GM21737 (cell line): ENCODE measurements around the gene FRS3.

Experiments used
- ATAC-seq: cut with Tn5 transposase; IDR thresholded peaks from one replicate; pipeline ENCODE4 v1.9.1; 2021; ENCODE audit warnings: mild to moderate bottlenecking, moderate library complexity; ENCODE audit not compliant: unreplicated experiment

FRS3 gene

GRCh38 chr6:41744236-41744787 lies 35.4 kb downstream of the FRS3 start:
- ATAC-seq = no peak

DNA sequence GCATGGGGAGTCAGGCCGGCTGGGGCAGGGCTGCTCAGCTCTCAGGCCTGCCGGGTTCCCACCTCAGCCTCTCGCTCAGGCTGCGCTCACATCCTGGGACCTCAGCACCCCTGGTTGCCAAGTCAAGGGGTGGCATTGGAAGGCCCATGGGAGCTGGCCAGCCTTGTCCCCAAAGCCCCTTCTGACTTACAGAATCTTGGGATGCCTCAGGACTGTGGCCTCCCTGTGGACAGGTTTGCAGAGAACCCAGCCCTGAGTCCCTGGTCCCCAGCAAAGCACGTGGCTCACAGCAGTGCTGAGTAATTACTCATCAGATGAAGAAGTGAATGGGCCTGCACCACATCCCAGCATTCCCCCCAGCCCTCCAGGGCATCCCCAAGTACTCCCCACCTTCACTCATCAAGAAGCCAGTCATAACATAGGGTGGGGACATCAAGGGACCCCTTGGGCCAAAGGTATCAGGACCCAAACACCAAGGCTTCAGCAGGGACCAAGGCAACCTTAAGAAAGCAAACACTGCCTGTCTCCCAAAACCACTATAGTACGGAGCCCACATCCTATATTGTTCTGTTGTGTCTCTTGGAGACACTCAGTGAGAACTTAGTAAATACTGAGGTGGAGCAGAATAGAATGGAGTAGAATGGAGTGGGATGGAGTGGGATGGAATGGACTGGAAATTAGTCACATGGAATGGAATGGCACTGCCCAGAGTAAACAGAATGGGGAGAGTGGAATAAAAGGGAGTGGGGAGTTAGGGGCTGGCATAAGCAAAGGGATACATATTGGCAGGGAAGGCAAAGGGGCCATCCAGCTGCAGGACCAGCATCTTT lies 36.1 kb downstream of the FRS3 start:
- ATAC-seq = no peak

GRCh38 chr6:41741625-41742490 lies 37.8 kb downstream of the FRS3 start:
- ATAC-seq = no peak

DNA sequence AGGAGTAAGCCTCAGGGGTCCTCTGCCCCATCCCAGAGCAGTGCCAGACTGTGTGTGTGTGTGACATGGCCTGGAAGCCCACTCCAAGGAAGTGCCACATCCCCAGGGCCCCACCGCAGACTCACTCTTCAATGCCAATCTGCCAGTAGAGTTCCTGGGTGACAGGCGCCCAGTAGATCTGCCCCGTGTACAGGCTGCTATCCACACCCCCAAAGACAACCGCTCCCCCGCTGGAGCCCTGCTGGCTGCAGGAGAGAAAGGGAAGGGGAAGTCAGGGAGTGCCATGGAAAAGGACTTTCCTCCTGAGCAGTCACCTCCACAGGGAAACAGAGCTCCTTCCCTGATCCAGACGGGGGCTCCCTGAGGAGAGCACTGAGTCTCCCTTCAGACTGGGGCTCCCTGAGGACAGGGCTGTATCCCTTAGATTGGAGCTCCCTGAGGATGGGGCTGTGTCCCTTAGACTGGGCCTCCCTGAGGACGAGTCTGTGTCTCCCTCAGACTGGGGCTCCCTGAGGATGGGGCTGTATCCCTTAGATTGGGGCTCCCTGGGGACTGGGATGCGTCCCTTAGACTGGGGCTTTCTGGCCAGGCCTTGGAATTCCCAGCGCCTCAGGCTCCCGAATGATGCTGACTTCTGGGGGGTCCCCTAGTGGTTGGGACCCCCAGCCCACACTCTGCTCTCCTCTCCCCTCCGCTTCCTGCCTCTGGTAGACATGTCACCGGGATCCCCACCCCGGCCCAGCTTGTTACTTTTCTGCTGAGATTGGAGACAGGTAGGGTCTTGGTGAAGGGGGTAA lies 39.1 kb downstream of the FRS3 start:
- ATAC-seq = no peak

- no peak for ATAC-seq
Measured at GRCh38 chr6:41739041-41739440, 40.7 kb downstream of the FRS3 start.

DNA sequence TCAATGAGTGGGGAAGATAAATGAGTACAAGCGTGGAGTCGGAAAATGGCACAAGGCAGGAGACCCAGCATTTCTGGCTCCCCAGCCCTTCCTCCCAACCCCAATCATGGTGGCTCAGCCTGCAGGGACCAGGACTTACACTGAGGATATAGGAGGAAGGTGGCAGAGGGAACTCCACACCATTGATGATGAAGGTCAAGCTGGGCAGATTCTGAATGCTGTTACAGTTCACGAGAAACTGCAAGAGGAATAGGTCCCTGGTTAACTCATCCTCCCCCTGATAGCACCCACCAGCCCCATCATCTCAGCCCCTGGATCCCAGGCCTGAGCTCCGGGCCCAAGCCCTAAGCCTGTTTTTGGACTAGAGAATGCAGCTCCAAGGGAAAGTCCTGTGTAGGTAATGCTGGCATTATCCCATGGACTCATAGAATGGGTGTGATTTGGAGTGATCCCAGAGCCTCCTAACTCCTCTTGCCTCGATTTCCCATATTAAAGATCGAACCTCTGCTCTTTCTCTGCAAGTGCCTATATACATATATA lies 42.0 kb downstream of the FRS3 start:
- ATAC-seq = no peak

DNA sequence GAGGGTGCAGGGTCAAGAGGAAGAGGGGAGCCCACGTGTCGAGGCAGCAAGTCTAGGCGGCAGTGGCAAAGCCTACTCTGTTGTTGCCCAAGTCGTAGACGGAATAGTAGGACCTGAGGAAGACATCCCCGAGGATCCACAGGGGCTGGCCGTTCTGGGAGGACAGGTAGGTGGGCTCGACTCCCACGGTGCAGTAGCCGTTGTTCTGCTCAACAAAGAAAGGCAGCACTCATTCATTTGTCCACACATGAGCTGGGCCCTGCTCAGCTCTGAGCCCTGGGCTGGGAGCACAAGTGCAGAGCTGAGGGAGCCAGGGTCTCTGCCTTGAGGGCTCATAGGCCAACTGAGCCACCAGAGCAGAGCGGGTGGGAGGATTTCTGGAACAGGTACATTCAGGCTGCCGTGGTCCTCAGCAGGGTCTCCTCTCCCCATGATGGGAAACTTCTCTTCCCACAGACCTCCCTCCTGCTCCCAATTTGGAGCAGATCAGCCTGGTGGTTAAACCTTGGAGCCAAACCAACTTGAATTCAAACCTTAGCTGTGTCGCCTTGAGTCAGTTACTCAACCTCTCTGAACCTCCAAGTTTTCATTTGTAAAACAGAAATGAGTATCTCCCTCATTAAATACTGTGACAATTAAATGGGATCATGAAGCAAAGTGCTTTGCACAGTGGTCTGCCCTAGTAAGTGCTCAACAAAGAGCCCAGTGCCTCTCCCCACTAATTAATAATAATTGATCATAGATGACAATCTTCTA lies 42.7 kb downstream of the FRS3 start:
- no peak for ATAC-seq

GRCh38 chr6:41736186-41736733 lies 43.4 kb downstream of the FRS3 start:
- ATAC-seq = no peak

GRCh38 chr6:41735427-41736185 lies 44.1 kb downstream of the FRS3 start, which contains the start of gene TFEB:
Gene TFEB (minus strand): TSS chr6:41735608. CDS start chr6:41691213, 44,395 bp downstream.
- peak; percentile 43 for ATAC-seq

- peak; percentile 18 for ATAC-seq
Measured at GRCh38 chr6:41734666-41735426, 44.9 kb downstream of the FRS3 start.

DNA sequence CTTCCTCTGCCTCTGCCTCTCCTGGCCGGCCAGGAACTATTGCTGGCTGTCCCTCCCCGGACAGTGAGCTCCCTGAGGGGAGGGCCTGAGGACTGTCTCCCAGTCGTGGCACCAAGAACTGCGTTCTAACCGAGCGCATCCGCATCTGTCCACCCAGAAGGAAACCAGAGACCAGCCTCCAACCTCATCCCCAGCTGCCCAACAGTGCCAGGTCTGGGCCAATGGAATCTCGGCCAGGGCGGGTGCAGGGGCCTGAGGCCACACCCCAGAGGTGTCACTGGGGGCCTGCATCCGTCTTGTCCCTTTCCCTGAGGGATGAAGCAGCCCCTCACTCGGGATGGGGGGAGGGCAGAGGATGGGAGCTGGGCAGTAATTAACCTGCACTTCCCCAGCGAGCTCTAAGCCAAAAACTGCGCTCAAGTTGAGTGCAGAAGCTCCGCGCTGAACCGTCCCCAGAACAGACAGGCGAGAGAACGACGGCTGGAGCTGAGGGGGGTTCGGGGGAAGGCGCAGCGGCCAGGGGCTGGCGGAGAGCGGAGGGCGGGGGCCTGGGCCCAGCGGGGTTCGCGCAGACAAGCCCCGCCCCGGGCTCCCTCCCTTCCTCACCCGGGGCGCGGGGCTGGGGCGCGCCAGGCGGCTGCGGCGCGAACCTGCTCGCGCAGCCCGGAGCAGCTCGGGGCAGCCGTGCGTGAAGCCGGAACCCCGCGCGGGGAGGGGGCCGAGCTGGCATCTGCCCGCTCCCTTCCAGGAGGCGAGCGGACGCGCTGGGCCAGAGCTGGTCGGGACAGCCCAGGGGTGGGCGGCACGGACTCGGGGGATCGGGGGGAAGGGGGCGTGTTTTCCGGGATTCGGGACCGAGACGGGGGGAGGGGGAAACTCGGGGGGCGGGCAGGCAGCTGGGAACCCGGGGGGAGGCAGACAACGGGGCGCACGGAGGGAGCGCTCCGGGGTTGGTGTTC lies 45.7 kb downstream of the FRS3 start:
- ATAC-seq = peak; percentile 44

DNA sequence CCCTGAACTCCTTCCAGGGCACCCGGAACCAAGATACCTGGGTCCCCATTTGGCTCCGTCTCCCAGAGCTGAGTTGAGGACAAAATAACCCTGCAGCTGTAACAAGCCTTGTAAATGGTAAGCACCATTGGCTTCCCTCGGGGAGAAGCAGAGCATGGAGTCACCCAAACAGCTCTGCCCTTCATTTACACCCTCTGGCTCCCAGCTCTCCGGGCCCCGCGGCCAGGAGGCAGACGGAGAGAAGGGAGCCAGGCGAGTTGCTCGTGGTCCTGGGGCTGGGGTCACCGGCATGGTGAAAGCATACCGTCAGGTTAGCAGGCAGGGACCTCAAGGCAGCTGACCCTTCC lies 46.4 kb downstream of the FRS3 start:
- no peak for ATAC-seq

DNA sequence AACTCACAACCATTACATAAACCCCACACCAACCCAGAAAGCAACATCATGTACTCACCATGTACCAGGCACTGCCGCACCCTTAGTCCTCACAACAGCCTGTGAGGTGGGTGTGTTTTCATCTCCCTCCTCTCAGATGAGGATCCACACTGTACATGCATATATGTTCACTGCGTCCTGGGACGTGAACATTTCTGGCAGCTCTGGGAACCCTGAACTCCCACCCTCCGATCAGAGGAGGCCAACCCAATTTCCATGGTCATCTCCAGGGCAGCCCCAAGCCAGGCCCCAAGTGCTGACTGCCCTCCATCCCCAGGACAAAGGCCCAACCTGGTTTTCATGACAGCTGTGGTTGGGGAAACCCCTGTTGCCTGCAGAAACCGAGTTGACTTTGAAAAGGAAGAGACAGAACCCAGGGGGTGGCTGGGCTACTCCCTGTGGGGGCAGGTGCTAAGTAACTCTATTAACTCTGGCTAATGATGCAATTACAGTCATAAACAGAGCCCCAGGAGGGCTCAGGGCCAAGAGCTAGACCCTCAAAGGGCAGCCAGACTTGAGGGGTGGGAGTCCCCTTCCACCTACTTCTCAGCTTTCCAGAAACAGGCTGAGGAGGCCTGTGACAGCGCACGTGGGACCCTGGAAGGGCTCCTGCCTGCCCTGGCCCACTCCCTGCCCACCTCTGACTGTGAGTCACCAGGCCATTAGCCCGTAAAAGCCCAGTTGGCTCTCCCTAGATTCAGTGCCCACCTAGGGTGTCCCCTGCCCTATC lies 46.9 kb downstream of the FRS3 start:
- ATAC-seq = peak; percentile 27

- ATAC-seq = no peak
Measured at GRCh38 chr6:41732149-41732548, 47.6 kb downstream of the FRS3 start.

DNA sequence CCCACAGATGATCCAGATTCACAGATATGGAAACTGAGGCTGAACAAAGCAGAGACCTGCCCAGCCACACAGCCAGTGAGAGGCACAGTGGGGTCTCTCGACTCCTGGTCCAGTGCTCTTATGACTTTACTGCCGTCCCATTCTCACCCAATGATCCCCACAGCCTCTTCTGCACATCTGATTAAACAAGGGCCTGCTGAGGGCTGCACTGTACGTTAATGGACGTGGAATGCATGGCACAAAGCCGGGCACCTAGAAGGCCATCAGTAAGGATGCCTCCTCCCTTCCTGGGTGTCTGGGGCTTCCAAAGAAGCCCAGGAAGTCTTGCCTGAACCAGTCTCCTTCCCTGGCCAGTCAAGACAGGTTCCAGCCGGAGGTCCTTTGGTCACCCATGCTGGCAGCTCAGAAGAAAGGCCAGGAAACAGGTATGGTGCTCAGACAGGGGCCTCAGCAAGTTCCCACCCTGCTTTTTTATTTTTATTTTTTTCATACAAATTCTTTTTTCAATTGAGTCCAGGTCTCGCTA lies 48.1 kb downstream of the FRS3 start:
- no peak for ATAC-seq
